Aorta (tissue), 5 donors: ENCODE measurements around the gene SLC12A4. TPM values are rescaled to one million over a fixed set of nuclear protein-coding genes. Genes with fewer than 3 reads are reported as not detected.

ENCODE experiments used
- ATAC-seq: fragments of 200-7000 bp; cut with Tn5 transposase; one replicate; pipeline ENCODE4 v1.9.1; 2022; ENCODE audit warnings: moderate library complexity; ENCODE audit not compliant: low FRiP score
- DNase-seq, 2 donors: peaks; one replicate each; pipeline ENCODE4 v3.0.0-alpha.2; 2020
- H3K27ac ChIP-seq, 2 donors: one replicate each; pipeline ENCODE4 v1.5.1; 2013; ENCODE audit warnings: low read length in 2 of 2, mild to moderate bottlenecking in 2 of 2, moderate library complexity in 2 of 2, control low read depth in 1 of 2, inconsistent platforms in 1 of 2, low read depth in 1 of 2
- H3K27me3 ChIP-seq, 2 donors: one replicate each; pipeline ENCODE4 v1.6.1; 2013; ENCODE audit warnings: control low read depth in 1 of 2, low read length in 1 of 2, mild to moderate bottlenecking in 1 of 2, moderate library complexity in 1 of 2; ENCODE audit not compliant: insufficient read depth in 2 of 2, control insufficient read depth in 1 of 2
- H3K36me3 ChIP-seq, 2 donors: one replicate each; pipeline ENCODE4 v1.6.1; 2013; ENCODE audit warnings: control low read depth in 1 of 2, low read length in 1 of 2, mild to moderate bottlenecking in 1 of 2; ENCODE audit not compliant: insufficient read depth in 2 of 2, control insufficient read depth in 1 of 2
- H3K4me1 ChIP-seq, 2 donors: one replicate each; pipeline ENCODE4 v1.6.1; 2013; ENCODE audit warnings: low read length in 2 of 2, control low read depth in 1 of 2, mild to moderate bottlenecking in 1 of 2, moderate library complexity in 1 of 2; ENCODE audit not compliant: insufficient read depth in 2 of 2, control insufficient read depth in 1 of 2
- H3K4me3 ChIP-seq, 2 donors: one replicate each; pipeline ENCODE4 v1.5.1; 2013; ENCODE audit warnings: low read length in 2 of 2, control low read depth in 1 of 2, mild to moderate bottlenecking in 1 of 2
- H3K9me3 ChIP-seq: one replicate; pipeline ENCODE4 v1.6.1; 2013; ENCODE audit warnings: mild to moderate bottlenecking, low read length; ENCODE audit not compliant: control insufficient read depth
- WGBS, 2 donors: extraction: QIAGEN DNeasy Blood & Tissue Kit; methylation state at CpG; one replicate each; pipeline ENCODE4 v1.1.7; 2013; 5-methylcytosine and 5-hydroxymethylcytosine counted together
- intact Hi-C, 2 donors: fragments of 100-400 bp; cut with DNase I; formaldehyde crosslinking; loops; one replicate each; pipeline versions ENCODE4 v1.14.2 to v1.15.0; 2022
- polyA plus RNA-seq, 2 donors: library from polyadenylated mRNA; stranded (reverse); fragments of 200-250 nt; gene quantifications; one replicate each; pipeline ENCODE4 v1.2.3, GENCODE V29; 2013
- total RNA-seq, 2 donors: library from RNA; stranded (reverse); fragmentation: NEBNext Ultra II Directional; extraction: Animal tissue kit (Norgen Biotek cat#: 25700); gene quantifications; one replicate each; pipeline ENCODE4 v1.2.1, GENCODE V29; 2021
- donor health status: healthy with polysubstance abuse.
- donor health status: Bipolar disorder and iron deficiency.
- donor health status: DM: no; HTN: no; CAD: no.
- donor health status: DM: no; HTN: no; CAD: no.
- donor health status: DM: yes; HTN: yes; CAD: no.

SLC12A4 gene
- total and polyA plus RNA-seq, 4 donors = 15.8 to 139 (median 106) TPM

- DNase-seq (peak in 1 of 2 donors; percentile 68), ATAC-seq (peak; percentile 11)
- Histone ChIP-seq H3K4me1 (no peaks in the 10 kb centered on the region), H3K4me3 (peak overlapping the region in 1 of 2 donors; percentile 49), H3K27ac (peak overlapping the region in 1 of 2 donors; percentile 8), H3K27me3 (no peaks in the 10 kb centered on the region), H3K36me3 (no peaks in the 10 kb centered on the region), H3K9me3 (no peaks in the 10 kb centered on the region)
- 7 to 8% methylated on average over 13 of the region's 13 CpGs for WGBS, 2 donors
- intact Hi-C loops = no loop called here
Measured at GRCh38 chr16:67935101-67935401, 33.4 kb downstream of the SLC12A4 start.

- DNase-seq = no peak
- intact Hi-C loops = no loop called here
- no peak for ATAC-seq
- no peak overlapping the region for H3K4me3 ChIP-seq
- no peaks in the 10 kb centered on the region for H3K9me3 ChIP-seq
- no peaks in the 10 kb centered on the region for H3K36me3 ChIP-seq
- no peak overlapping the region for H3K27ac ChIP-seq
- H3K4me1 ChIP-seq = no peaks in the 10 kb centered on the region
- no peaks in the 10 kb centered on the region for H3K27me3 ChIP-seq
- WGBS, 2 donors = 26 to 29% methylated on average over 13 of the region's 13 CpGs
Measured at GRCh38 chr16:67934306-67935100, 33.9 kb downstream of the SLC12A4 start.

- WGBS, 2 donors = 82 to 85% methylated on average over 7 of the region's 7 CpGs
- no peaks in the 10 kb centered on the region for H3K27me3 ChIP-seq
- ATAC-seq (no peak), DNase-seq (no peak)
- no peaks in the 10 kb centered on the region for H3K9me3 ChIP-seq
- no peak overlapping the region for H3K4me3 ChIP-seq
- intact Hi-C loops = no loop called here
- no peaks in the 10 kb centered on the region for H3K4me1 ChIP-seq
- H3K27ac ChIP-seq = no peak overlapping the region
- no peaks in the 10 kb centered on the region for H3K36me3 ChIP-seq
Measured at GRCh38 chr16:67933805-67934204, 34.6 kb downstream of the SLC12A4 start.

- H3K27me3 ChIP-seq = no peaks in the 10 kb centered on the region
- 92 to 95% methylated on average over 4 of the region's 4 CpGs for WGBS, 2 donors
- no peak overlapping the region for H3K4me3 ChIP-seq
- no peaks in the 10 kb centered on the region for H3K4me1 ChIP-seq
- peaks cover 0 to under 1% of the 10 kb centered on the region in 2 donors for H3K36me3 ChIP-seq
- no peaks in the 10 kb centered on the region for H3K9me3 ChIP-seq
- no peak overlapping the region for H3K27ac ChIP-seq
- intact Hi-C loops = no loop called here
- ATAC-seq (no peak), DNase-seq (no peak)
Measured at GRCh38 chr16:67932462-67932840, 36.0 kb downstream of the SLC12A4 start.

DNA sequence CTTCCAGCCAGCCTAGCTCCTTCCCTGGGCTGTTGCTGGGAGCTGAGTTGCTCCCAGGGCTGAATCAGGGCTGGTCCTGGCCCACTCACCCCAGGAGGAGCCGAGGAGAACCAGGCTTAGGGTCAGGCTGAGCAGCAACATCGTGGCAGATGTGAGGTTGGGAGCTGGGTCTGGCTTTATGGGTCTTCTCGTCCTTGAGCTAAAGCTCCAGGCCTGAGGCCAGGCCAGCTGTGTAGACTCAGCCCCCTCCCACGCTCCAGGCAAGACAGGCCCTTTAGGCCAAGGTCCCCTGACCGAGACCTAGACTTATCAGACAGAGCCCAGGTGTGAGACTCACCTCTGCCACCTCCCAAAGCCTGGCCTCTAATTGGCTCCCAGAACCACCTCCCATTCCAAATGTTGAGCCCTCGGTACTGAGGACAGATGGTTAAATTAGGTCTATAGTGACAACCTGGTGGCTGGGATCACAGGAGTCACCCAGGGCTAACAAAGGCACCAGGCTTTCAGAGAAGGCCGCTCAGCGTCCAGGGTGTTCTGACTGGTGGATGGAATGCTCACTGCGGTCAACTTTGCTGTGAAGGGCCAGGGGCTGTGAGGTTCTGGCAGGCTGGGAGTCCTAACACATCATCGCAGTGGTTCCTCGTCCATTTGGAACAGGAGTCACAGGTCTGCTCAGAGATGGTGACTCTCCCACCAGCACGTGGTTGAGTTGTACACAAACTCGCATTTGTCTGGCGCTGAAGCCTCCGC, 36.5 kb downstream of the SLC12A4 start, which contains the start of gene CTRL:
CTRL (minus strand) TSS at position 151 of the 750 bp plus-strand sequence; CDS start at position 141, 10 bp downstream.
- no peak within 1 kb of the TSS for H3K27ac ChIP-seq
- H3K36me3 ChIP-seq = peaks cover 0 to 2% of the 10 kb centered on the region in 2 donors
- no peak for ATAC-seq
- H3K27me3 ChIP-seq = no peaks in the 10 kb centered on the region
- 84% methylated on average over 15 of the region's 15 CpGs for WGBS, 2 donors
- H3K9me3 ChIP-seq = no peaks in the 10 kb centered on the region
- peak in 1 of 2 donors; percentile 44 for DNase-seq
- H3K4me1 ChIP-seq = no peaks in the 10 kb centered on the region
- H3K4me3 ChIP-seq = no peak within 1 kb of the TSS
- intact Hi-C loops = no loop called here

GRCh38 chr16:67930678-67931211, 37.7 kb downstream of the SLC12A4 start:
- Histone ChIP-seq H3K4me3 (no peak overlapping the region), H3K27ac (no peak overlapping the region), H3K36me3 (peaks cover 0 to 2% of the 10 kb centered on the region in 2 donors), H3K4me1 (no peaks in the 10 kb centered on the region), H3K9me3 (no peaks in the 10 kb centered on the region), H3K27me3 (no peaks in the 10 kb centered on the region)
- ATAC-seq = no peak
- intact Hi-C loops = no loop called here
- DNase-seq = peak in 1 of 2 donors; percentile 42
- WGBS, 2 donors = 90 to 91% methylated on average over 14 to 17 of the region's 17 CpGs

GRCh38 chr16:67930191-67930590, 38.2 kb downstream of the SLC12A4 start:
- DNase-seq (peak in 1 of 2 donors; percentile 30), ATAC-seq (no peak)
- no peaks in the 10 kb centered on the region for H3K9me3 ChIP-seq
- intact Hi-C loops = no loop called here
- no peak overlapping the region for H3K27ac ChIP-seq
- no peak overlapping the region for H3K4me3 ChIP-seq
- 88 to 90% methylated on average over 14 of the region's 14 CpGs for WGBS, 2 donors
- no peaks in the 10 kb centered on the region for H3K4me1 ChIP-seq
- peaks cover 0 to 2% of the 10 kb centered on the region in 2 donors for H3K36me3 ChIP-seq
- H3K27me3 ChIP-seq = no peaks in the 10 kb centered on the region

- intact Hi-C loops = loop anchor here (1.0 to 2.0 kb wide), 3 partner anchors 44 to 114 kb away; partner anchors contain the start of gene NRN1L (in 1 of the 2)
- Histone ChIP-seq H3K27me3 (no peaks in the 10 kb centered on the region), H3K9me3 (no peaks in the 10 kb centered on the region), H3K27ac (no peak overlapping the region), H3K36me3 (peaks cover 0 to 2% of the 10 kb centered on the region in 2 donors), H3K4me3 (no peak overlapping the region), H3K4me1 (no peaks in the 10 kb centered on the region)
- 47 to 50% methylated on average over 16 of the region's 16 CpGs for WGBS, 2 donors
- ATAC-seq (peak; percentile 78), DNase-seq (peak; percentile 77 to 90)
Measured at GRCh38 chr16:67928561-67929364, 39.7 kb downstream of the SLC12A4 start.
